ENCODE data around the gene FNBP1L. TPM values are rescaled to one million over a fixed set of nuclear protein-coding genes. Genes with fewer than 3 reads are reported as not detected.
A peak's percentile ranks its signal among the peaks of the same experiment; 100 is the strongest.

The FNBP1L gene
- total and polyA plus RNA-seq, 9 of the 15 experiments (the other 6 are each of a cell fraction or from before 2014, with no cell fraction given): 1.4 to 6.9 (median 5.9) TPM

GRCh38 chr1:93567255-93567918 is 119.5 kb downstream of the FNBP1L start:
- H3K9me3 ChIP-seq (replicated peaks; ENCODE audit: control insufficient read depth, insufficient read depth, low read depth, low read length): no peaks in the 10 kb centered on the region
- WGBS (ENCODE audit: insufficient coverage, low coverage, missing lambda C conversion rate): 5% methylated on average over 15 of the region's 15 CpGs
- H3K9me1 ChIP-seq (ENCODE audit: control insufficient read depth, insufficient read depth, low read length): no peaks in the 10 kb centered on the region
- intact Hi-C loops (cut with micrococcal nuclease) (loop anchor here (10.0 kb wide), 1 partner anchor 63 kb away; no protein-coding TSS in a partner anchor), in situ Hi-C loops (cut with MboI) (no loop called here)
- H3K27me3 ChIP-seq (ENCODE audit: control insufficient read depth in 2 of 2, insufficient read depth in 2 of 2, low read length in 2 of 2): no peaks in the 10 kb centered on the region
- peak overlapping the region; percentile 99 for H2AFZ ChIP-seq (ENCODE audit: low read depth, low read length)
- H3K79me2 ChIP-seq (ENCODE audit: control insufficient read depth, insufficient read depth, low read length): peaks cover 6% of the 10 kb centered on the region; the same call in 2 of the 3 replicates
- no peaks in the 10 kb centered on the region; the same call in 2 of the 3 replicates for H3K36me3 ChIP-seq (ENCODE audit: control insufficient read depth, insufficient read depth, low read length)
- peak overlapping the region; percentile 84 for H3K4me2 ChIP-seq (ENCODE audit: insufficient read depth, low read length)
- peak overlapping the region; percentile 76 to 82; a peak in 3 of 4 replicates for H3K9ac ChIP-seq (ENCODE audit: insufficient read depth in 1 of 2, low read depth in 2 of 2, low read length in 2 of 2)
- no TSS peak for BruUV-seq (replicated peaks)
- H3K4me1 ChIP-seq (replicated peaks in 1 of 2; ENCODE audit: control insufficient read depth in 2 of 2, insufficient read depth in 2 of 2, low read length in 2 of 2): peaks cover 11 to 17% of the 10 kb centered on the region in 2 experiments
- peak; percentile 80 to 95 (median 85) for DNase-seq (ENCODE audit: extremely low read depth in 1 of 4, low spot score in 3 of 4)
- peak overlapping the region; percentile 25 for H3K4me3 ChIP-seq
- ChIA-PET CTCF (ENCODE audit: low intra/inter-chr PET ratio) (interaction anchor here (0.6 to 0.7 kb wide), 2 partner anchors 101 to 1040 kb away, joined by 3 read pairs; no protein-coding TSS in a partner anchor), POLR2A (interaction anchor here (0.8 to 2.5 kb wide), 6 partner anchors 10 to 276 kb away, joined by 3 to 14 read pairs (median 3); no protein-coding TSS in a partner anchor)
- ATAC-seq: peak; percentile 97
- peak overlapping the region; percentile 81 for H3K27ac ChIP-seq (ENCODE audit: extremely low read depth, low read depth, low read length)
- peak; percentile 98 for FAIRE-seq
- H4K20me1 ChIP-seq (replicated peaks; ENCODE audit: control insufficient read depth, insufficient read depth, low read length): no peaks in the 10 kb centered on the region
- TF ChIP-seq FOXJ2 (tag; IDR thresholded peaks at IDR 0.05): peak; percentile 64; the same call in 1 of the 2 replicates
- TF ChIP-seq, protein P1, sequence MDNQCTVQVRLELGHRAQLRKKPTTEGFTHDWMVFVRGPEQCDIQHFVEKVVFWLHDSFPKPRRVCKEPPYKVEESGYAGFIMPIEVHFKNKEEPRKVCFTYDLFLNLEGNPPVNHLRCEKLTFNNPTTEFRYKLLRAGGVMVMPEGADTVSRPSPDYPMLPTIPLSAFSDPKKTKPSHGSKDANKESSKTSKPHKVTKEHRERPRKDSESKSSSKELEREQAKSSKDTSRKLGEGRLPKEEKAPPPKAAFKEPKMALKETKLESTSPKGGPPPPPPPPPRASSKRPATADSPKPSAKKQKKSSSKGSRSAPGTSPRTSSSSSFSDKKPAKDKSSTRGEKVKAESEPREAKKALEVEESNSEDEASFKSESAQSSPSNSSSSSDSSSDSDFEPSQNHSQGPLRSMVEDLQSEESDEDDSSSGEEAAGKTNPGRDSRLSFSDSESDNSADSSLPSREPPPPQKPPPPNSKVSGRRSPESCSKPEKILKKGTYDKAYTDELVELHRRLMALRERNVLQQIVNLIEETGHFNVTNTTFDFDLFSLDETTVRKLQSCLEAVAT (IDR thresholded peaks at IDR 0.05): no peak; a peak in 1 of 4 replicates
- TF ChIP-seq XRCC5 (IDR thresholded peaks at IDR 0.05; ENCODE audit: low read depth, low read length): no peak
- peak; percentile 63; the same call in 1 of the 2 replicates for TF ChIP-seq ZEB2 (IDR thresholded peaks at IDR 0.05)
- TF ChIP-seq TBL1XR1 (IDR thresholded peaks at IDR 0.05; ENCODE audit: low read length in 2 of 2): peak in 1 of 2 experiments; percentile 76; a peak in 2 of 4 replicates
- peak; percentile 88 for TF ChIP-seq GATA2 (CRISPR knock-in tag; IDR thresholded peaks at IDR 0.05)
- no peak for TF ChIP-seq ZNF184 (CRISPR knock-in tag; IDR thresholded peaks at IDR 0.05)
- TF ChIP-seq NFE2L1 (tag; IDR thresholded peaks at IDR 0.05; ENCODE audit: borderline replicate concordance, low read depth): no peak
- no peak for TF ChIP-seq ELK1 (CRISPR knock-in tag; IDR thresholded peaks at IDR 0.05)
- peak; percentile 67 for TF ChIP-seq REST (IDR thresholded peaks at IDR 0.05; ENCODE audit: borderline replicate concordance)
- TF ChIP-seq REST (CRISPR knock-in tag; IDR thresholded peaks at IDR 0.05; ENCODE audit: low read depth): peak; percentile 56; the same call in 1 of the 2 replicates
